PC-3 (cell line): ENCODE measurements around the gene PCDH9. TPM values are rescaled to one million over a fixed set of nuclear protein-coding genes. Genes with fewer than 3 reads are reported as not detected.

Source experiments
- ATAC-seq: fragments of 200-7000 bp; cut with Tn5 transposase; 2 replicates; pipeline ENCODE4 v1.9.1; 2020; ENCODE audit warnings: mild to moderate bottlenecking, moderate library complexity
- BruUV-seq: library from RNA; stranded (reverse); fragments of 400-500 nt; replicated peaks from 2 replicates; lab custom pipeline; 2021; lab: Mats Ljungman, UMichigan
- CTCF ChIA-PET: fragments of 300-600 bp; sonication (Branson Sonifier 250); formaldehyde crosslinking; loops from one replicate; lab custom pipeline; 2022; ENCODE audit warnings: antibody characterized with exemption; lab: Charles Lee
- POLR2A ChIA-PET: fragments of 300-600 bp; sonication (Branson Sonifier 250); formaldehyde crosslinking; loops from one replicate; lab custom pipeline; 2022; ENCODE audit warnings: antibody characterized with exemption; ENCODE audit not compliant: unreplicated experiment; lab: Charles Lee
- DNase-seq: peaks from one replicate; pipeline ENCODE4 v3.0.0-alpha.2; 2015
- H2AFZ ChIP-seq: fragments of 300-600 bp; sonication (generic); 2 replicates; pipeline ENCODE4 v1.6.0; 2016; ENCODE audit warnings: antibody characterized with exemption, low read length
- H3F3A ChIP-seq: fragments of 300-600 bp; sonication (generic); one replicate; pipeline ENCODE4 v1.6.0; 2017; ENCODE audit warnings: antibody characterized with exemption, low read length, control low read depth, mild to moderate bottlenecking; ENCODE audit not compliant: unreplicated experiment
- H3K27ac ChIP-seq: fragments of 300-600 bp; sonication (generic); 2 replicates; pipeline ENCODE4 v1.5.1; 2016; ENCODE audit warnings: mild to moderate bottlenecking, low read length
- H3K27me3 ChIP-seq: fragments of 300-600 bp; sonication (generic); 2 replicates; pipeline ENCODE4 v1.6.1; 2016; ENCODE audit warnings: low read length, mixed read lengths
- H3K36me3 ChIP-seq: fragments of 300-600 bp; sonication (generic); 2 replicates; pipeline ENCODE4 v1.6.1; 2016; ENCODE audit warnings: low read depth, mixed run types, low read length, mixed read lengths
- H3K4me1 ChIP-seq: fragments of 300-600 bp; sonication (generic); 2 replicates; pipeline ENCODE4 v1.5.1; 2016; ENCODE audit warnings: low read length; ENCODE audit not compliant: insufficient read depth
- H3K4me2 ChIP-seq: fragments of 300-600 bp; sonication (generic); 2 replicates; pipeline ENCODE4 v1.6.0; 2016; ENCODE audit warnings: low read length
- H3K4me3 ChIP-seq: fragments of 300-600 bp; sonication (generic); 2 replicates; pipeline ENCODE4 v1.5.1; 2016; ENCODE audit warnings: mild to moderate bottlenecking, low read length, mixed read lengths
- H3K79me2 ChIP-seq: fragments of 300-600 bp; sonication (generic); 2 replicates; pipeline ENCODE4 v1.6.1; 2017; ENCODE audit warnings: low read length, mixed read lengths
- H3K9ac ChIP-seq: fragments of 300-600 bp; sonication (generic); 2 replicates; pipeline ENCODE4 v1.6.0; 2016; ENCODE audit warnings: mild to moderate bottlenecking, low read length
- H3K9me2 ChIP-seq: fragments of 300-600 bp; sonication (generic); replicated peaks from 2 replicates; pipeline ENCODE4 v1.6.1; 2016; ENCODE audit warnings: mixed run types, low read length, mixed read lengths
- H3K9me3 ChIP-seq: fragments of 300-600 bp; sonication (generic); 2 replicates; pipeline ENCODE4 v1.6.1; 2016; ENCODE audit warnings: low read length, mixed read lengths
- H4K20me1 ChIP-seq: fragments of 300-600 bp; sonication (generic); 2 replicates; pipeline ENCODE4 v1.6.1; 2016; ENCODE audit warnings: low read length, mixed read lengths
- EZH2 ChIP-seq: fragments of 300-600 bp; sonication (generic); IDR thresholded peaks from one replicate; pipeline ENCODE4 v1.6.1; 2017; ENCODE audit warnings: antibody characterized with exemption, mild to moderate bottlenecking, low read length; ENCODE audit not compliant: unreplicated experiment
- EZH2phosphoT487 ChIP-seq: fragments of 300-600 bp; sonication (generic); IDR thresholded peaks from 2 replicates; pipeline ENCODE4 v1.6.1; 2018; ENCODE audit warnings: mild to moderate bottlenecking, antibody characterized with exemption, low read length, borderline replicate concordance
- intact Hi-C: fragments of 100-400 bp; cut with micrococcal nuclease; formaldehyde crosslinking; loops from 2 replicates; pipeline ENCODE4 v1.9.0; 2023
- total RNA-seq: library from RNA; depleted of rRNA; stranded (reverse); fragments of >200 nt; gene quantifications from 2 replicates; pipeline ENCODE4 v1.2.3, GENCODE V29; 2014
- TF ChIP-seq, protein P1 (sequence below): fragments of 300-600 bp; sonication (generic); conservative IDR thresholded peaks from 2 replicates; pipeline ENCODE4 v1.5.1; 2017; ENCODE audit warnings: antibody characterized with exemption, low read depth, mild to moderate bottlenecking, low read length

The PCDH9 gene
- total RNA-seq, 1 experiment from 2014 or later: 0.98 TPM

DNA sequence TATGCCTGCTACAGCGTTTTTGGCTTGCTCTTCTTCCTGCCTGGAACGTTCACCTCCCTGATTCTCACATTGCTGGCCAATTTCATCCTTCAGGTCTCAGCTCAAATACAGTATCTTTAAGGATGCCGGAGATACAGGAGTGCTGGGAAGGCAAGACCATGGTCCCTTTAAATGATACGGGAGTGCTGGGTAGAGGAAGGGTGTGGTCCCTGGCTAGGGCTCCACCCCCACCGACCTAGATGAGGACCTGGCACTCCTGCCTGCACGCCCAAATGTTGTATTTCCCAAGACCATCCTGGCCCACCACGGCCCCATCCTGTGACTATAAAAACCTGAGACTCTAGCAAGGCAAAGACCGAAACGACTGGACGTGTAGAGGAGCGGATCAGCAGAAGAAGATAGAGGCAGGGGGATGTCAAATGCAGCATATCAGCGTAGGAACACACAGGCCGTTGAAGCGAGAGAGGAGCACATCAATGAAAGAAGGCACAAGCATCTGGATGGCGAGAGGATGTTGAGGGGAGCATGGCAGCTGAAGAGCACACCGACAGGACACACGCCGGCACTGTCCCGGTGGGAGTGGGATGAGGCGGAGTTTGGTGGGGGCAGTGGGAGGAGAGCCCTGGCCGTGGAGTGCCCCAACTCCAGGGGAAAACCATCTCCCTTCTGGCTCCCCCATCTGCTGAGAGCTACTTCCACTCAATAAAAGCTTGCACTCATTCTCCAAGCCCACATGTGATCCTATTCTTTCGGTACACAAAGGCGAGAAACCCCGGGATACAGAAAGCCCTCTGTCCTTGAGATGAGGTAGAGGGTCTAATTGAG, 74.0 kb downstream of the PCDH9 start:
- POLR2A ChIA-PET: no interaction called here
- CTCF ChIA-PET: no interaction called here

DNA sequence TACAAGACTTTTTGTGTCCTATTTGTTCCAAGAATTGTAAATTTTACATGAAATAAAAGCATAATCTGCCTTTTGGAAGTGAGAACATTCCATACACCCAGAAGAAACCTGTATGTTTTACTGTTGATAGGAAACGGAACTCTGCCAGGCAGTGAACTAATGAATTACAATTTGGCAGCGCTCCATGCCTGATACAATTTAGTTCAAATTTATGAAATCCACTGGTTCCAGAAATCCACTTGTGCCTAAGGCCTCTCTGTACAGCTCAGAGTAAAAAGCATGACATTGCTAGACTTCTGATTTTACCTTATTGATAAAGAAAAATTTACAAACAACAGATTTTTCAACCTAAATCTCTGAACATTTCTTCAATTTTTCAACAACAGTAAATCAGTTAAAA, 78.1 kb downstream of the PCDH9 start:
- Histone ChIP-seq H3K36me3 (no peaks in the 10 kb centered on the region), H3F3A (no peaks in the 10 kb centered on the region), H3K4me2 (no peak overlapping the region), H2AFZ (no peak overlapping the region), H3K27me3 (no peaks in the 10 kb centered on the region), H3K79me2 (no peaks in the 10 kb centered on the region), H4K20me1 (no peaks in the 10 kb centered on the region), H3K27ac (no peak overlapping the region), H3K4me3 (no peak overlapping the region), H3K9ac (no peak overlapping the region), H3K9me3 (no peaks in the 10 kb centered on the region), H3K4me1 (peaks cover 9% of the 10 kb centered on the region; the same call in 1 of the 2 replicates), H3K9me2 (no peaks in the 10 kb centered on the region)
- ATAC-seq (no peak), DNase-seq (no peak)
- no peak for TF ChIP-seq EZH2
- TF ChIP-seq EZH2phosphoT487: no peak
- TF ChIP-seq, protein P1, sequence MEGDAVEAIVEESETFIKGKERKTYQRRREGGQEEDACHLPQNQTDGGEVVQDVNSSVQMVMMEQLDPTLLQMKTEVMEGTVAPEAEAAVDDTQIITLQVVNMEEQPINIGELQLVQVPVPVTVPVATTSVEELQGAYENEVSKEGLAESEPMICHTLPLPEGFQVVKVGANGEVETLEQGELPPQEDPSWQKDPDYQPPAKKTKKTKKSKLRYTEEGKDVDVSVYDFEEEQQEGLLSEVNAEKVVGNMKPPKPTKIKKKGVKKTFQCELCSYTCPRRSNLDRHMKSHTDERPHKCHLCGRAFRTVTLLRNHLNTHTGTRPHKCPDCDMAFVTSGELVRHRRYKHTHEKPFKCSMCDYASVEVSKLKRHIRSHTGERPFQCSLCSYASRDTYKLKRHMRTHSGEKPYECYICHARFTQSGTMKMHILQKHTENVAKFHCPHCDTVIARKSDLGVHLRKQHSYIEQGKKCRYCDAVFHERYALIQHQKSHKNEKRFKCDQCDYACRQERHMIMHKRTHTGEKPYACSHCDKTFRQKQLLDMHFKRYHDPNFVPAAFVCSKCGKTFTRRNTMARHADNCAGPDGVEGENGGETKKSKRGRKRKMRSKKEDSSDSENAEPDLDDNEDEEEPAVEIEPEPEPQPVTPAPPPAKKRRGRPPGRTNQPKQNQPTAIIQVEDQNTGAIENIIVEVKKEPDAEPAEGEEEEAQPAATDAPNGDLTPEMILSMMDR: no peak
- ChIA-PET CTCF (no interaction called here), POLR2A (no interaction called here)
- no TSS peak for BruUV-seq
- intact Hi-C loops: no loop called here

More for the DNA sequence above, 74.0 kb downstream of the PCDH9 start:
- Histone ChIP-seq H3K36me3 (no peaks in the 10 kb centered on the region), H3K4me1 (no peaks in the 10 kb centered on the region), H3K27ac (no peak overlapping the region), H3K4me3 (no peak overlapping the region), H2AFZ (no peak overlapping the region), H3K9me2 (no peaks in the 10 kb centered on the region), H3K27me3 (no peaks in the 10 kb centered on the region), H3K79me2 (no peaks in the 10 kb centered on the region), H3K9ac (no peak overlapping the region), H3F3A (no peaks in the 10 kb centered on the region), H3K9me3 (no peaks in the 10 kb centered on the region), H3K4me2 (no peak overlapping the region), H4K20me1 (no peaks in the 10 kb centered on the region)
- no TSS peak for BruUV-seq
- TF ChIP-seq EZH2 (no peak), EZH2phosphoT487 (no peak)
- TF ChIP-seq, protein P1: no peak
- ATAC-seq: no peak
- intact Hi-C loops: no loop called here
- no peak for DNase-seq

DNA sequence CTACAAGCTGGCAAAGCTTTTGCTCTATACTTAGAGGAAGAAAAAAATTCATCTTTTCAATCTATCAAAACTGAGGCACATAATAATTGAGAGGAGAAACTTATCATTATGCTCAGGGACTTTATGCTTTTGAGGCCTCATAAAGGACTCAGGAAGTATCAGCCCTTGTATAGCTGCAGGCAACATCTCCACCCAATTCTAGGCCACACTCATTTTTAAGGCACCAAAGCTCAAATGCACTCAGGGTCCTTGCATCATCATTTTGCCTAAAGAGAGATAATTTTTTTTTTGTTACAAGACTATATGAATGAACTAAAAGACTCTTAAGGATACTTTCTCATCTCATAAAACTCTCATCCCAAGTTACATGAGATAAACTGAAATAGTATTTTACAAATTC, 78.5 kb downstream of the PCDH9 start:
- H3K79me2 ChIP-seq: no peaks in the 10 kb centered on the region
- no peaks in the 10 kb centered on the region for H3K36me3 ChIP-seq
- H4K20me1 ChIP-seq: no peaks in the 10 kb centered on the region
- ChIA-PET POLR2A (no interaction called here), CTCF (no interaction called here)
- no peaks in the 10 kb centered on the region for H3F3A ChIP-seq
- DNase-seq (no peak), ATAC-seq (no peak)
- H3K4me3 ChIP-seq: no peak overlapping the region
- H3K4me1 ChIP-seq: peaks cover 9% of the 10 kb centered on the region; the same call in 1 of the 2 replicates
- no peaks in the 10 kb centered on the region for H3K9me2 ChIP-seq
- H3K4me2 ChIP-seq: no peak overlapping the region
- no peaks in the 10 kb centered on the region for H3K27me3 ChIP-seq
- H3K9ac ChIP-seq: no peak overlapping the region
- intact Hi-C loops: no loop called here
- TF ChIP-seq, protein P1: no peak
- no peak for TF ChIP-seq EZH2phosphoT487
- TF ChIP-seq EZH2: no peak
- no peaks in the 10 kb centered on the region for H3K9me3 ChIP-seq
- no peak overlapping the region for H3K27ac ChIP-seq
- no TSS peak for BruUV-seq
- H2AFZ ChIP-seq: no peak overlapping the region
